Progenitor cell of endocrine pancreas (in vitro differentiated cells): ENCODE results near the gene TLL1. TPM values are rescaled to one million over a fixed set of nuclear protein-coding genes. Genes with fewer than 3 reads are reported as not detected.

Source experiments
- DNase-seq: peaks from one replicate; pipeline ENCODE4 v3.0.0; 2021; ENCODE audit warnings: low spot score; ENCODE audit not compliant: unreplicated experiment
- H3K27ac Mint-ChIP-seq: 2 replicates; pipeline ENCODE4 v1.8.0; 2021; ENCODE audit warnings: mild to moderate bottlenecking, moderate library complexity, mixed read lengths
- H3K27me3 Mint-ChIP-seq: 2 replicates; pipeline ENCODE4 v1.8.0; 2021; ENCODE audit warnings: mixed read lengths
- H3K36me3 Mint-ChIP-seq: 2 replicates; pipeline ENCODE4 v1.8.0; 2022; ENCODE audit warnings: mixed read lengths; ENCODE audit not compliant: insufficient read depth
- H3K4me1 Mint-ChIP-seq: 2 replicates; pipeline ENCODE4 v1.8.0; 2021; ENCODE audit warnings: low read depth, mixed read lengths
- H3K4me3 Mint-ChIP-seq: 2 replicates; pipeline ENCODE4 v1.8.0; 2021; ENCODE audit warnings: low read depth, mild to moderate bottlenecking, moderate library complexity, mixed read lengths
- H3K9me3 Mint-ChIP-seq: 2 replicates; pipeline ENCODE4 v1.8.0; 2021; ENCODE audit warnings: low read depth, mixed read lengths
- long read RNA-seq: library from polyadenylated mRNA; unstranded; transcript quantifications from one replicate; pipeline ENCODE4 v2.0.0, GENCODE V29; 2020
- total RNA-seq: library from RNA; stranded (reverse); gene quantifications from 2 replicates; pipeline ENCODE4 v1.2.1, GENCODE V29; 2021
- TF ChIP-seq, protein P1 (sequence below): fragments of 200-600 bp; sonication (generic); IDR thresholded peaks from one replicate; pipeline ENCODE4 v1.5.0; 2021; ENCODE audit warnings: antibody characterized with exemption, mild to moderate bottlenecking; ENCODE audit not compliant: unreplicated experiment

The TLL1 gene
- total RNA-seq = 0.16 TPM in 1 of 2 replicates, not detected in the other
- long read RNA-seq = 0 reads

DNA sequence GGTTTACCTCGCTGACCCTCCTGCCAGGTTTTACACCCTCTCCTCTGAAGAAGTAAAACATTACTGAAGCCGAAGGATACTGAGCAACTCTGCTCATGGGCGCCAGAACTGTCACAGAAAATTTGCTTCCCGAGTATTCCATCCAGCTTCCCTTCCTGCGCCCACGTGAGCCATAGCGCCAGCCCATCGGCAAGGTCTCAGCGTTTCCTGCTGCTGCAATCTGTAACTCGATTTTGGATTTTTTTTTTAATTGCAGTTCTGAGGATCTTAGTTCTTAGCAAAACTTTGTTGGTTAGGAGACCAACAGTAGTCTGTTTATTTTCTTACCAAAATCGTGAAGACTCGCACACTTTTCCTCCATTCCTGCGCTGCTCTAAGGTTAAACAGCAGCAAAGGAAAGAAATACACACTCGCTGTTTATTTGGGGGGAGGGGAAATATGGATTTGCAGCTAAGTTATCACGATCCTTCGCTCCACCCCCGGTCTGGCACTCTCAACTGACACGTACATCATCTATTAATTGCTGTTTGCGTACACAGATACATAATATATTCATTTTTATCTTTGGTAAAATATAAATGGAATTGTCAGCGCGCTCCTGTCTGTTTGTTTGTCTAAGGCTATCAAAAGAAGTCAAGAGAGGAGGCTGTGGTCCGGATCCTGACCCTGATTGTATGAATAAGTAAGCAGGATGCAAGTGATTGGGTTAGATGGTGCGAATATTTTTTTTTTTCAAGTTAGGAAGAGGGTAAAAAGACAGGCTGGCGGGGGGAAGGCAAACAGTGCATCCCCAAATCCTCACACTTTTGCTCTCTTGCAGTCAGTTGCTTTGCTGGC lies at the start of gene TLL1:
Gene TLL1, plus strand, starts transcription at position 777 of the 837 bp plus-strand sequence. CDS start 668 bp downstream, outside the sequence.
- Mint-ChIP-seq H3K4me1 (peaks cover 16% of the 10 kb centered on the region), H3K36me3 (no peaks in the 10 kb centered on the region), H3K9me3 (no peaks in the 10 kb centered on the region), H3K27me3 (peaks cover 73% of the 10 kb centered on the region), H3K27ac (no peak within 1 kb of the TSS), H3K4me3 (peak within 1 kb of the TSS; percentile 70)
- TF ChIP-seq, protein P1, sequence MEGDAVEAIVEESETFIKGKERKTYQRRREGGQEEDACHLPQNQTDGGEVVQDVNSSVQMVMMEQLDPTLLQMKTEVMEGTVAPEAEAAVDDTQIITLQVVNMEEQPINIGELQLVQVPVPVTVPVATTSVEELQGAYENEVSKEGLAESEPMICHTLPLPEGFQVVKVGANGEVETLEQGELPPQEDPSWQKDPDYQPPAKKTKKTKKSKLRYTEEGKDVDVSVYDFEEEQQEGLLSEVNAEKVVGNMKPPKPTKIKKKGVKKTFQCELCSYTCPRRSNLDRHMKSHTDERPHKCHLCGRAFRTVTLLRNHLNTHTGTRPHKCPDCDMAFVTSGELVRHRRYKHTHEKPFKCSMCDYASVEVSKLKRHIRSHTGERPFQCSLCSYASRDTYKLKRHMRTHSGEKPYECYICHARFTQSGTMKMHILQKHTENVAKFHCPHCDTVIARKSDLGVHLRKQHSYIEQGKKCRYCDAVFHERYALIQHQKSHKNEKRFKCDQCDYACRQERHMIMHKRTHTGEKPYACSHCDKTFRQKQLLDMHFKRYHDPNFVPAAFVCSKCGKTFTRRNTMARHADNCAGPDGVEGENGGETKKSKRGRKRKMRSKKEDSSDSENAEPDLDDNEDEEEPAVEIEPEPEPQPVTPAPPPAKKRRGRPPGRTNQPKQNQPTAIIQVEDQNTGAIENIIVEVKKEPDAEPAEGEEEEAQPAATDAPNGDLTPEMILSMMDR = no peak
- no peak for DNase-seq

DNA sequence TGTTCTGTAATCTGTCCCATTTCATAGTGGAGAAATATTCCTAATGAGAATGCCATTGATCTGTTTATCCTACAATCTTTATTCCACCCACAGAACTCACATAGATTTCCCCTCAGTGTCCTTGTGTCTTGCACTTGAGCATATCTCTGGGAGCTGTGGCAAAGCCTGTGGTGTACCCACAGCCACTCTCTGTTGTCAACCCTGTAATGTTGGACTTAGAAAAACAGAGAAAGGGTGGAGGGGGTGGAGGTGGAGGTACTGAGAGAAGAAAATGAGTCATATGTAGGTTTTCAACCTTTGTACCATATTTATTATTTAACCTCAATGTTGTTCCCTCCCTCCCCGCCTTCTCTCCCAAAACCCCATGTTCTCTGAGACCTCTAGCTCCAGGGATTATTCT lies 46.9 kb upstream of the TLL1 start:
- no peak for DNase-seq
- Mint-ChIP-seq H3K27me3 (no peaks in the 10 kb centered on the region), H3K27ac (no peak overlapping the region), H3K9me3 (peaks cover 17% of the 10 kb centered on the region), H3K4me1 (no peaks in the 10 kb centered on the region), H3K36me3 (no peaks in the 10 kb centered on the region), H3K4me3 (no peak overlapping the region)
- TF ChIP-seq, protein P1 = no peak

DNA sequence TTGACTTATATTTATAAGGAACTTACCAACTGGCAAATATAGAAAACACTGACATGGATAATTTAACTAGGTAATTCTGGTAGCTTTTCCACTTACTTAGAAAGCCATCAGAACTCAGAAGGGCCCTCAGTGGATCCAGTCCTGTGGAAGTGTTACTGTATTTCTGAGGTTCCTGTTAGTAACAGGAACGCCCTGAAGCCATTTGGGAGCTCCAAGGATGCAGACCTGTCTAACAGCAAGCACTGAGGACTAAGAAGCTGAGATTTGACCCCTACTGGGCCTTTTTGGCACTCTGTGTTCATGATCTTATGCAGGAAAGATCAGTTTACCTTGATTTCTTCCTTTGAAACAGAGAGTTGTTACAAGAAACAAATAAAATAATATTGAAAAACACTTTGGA lies 46.0 kb upstream of the TLL1 start:
- Mint-ChIP-seq H3K9me3 (peaks cover 10% of the 10 kb centered on the region), H3K4me3 (no peak overlapping the region), H3K27me3 (no peaks in the 10 kb centered on the region), H3K36me3 (no peaks in the 10 kb centered on the region), H3K4me1 (no peaks in the 10 kb centered on the region), H3K27ac (no peak overlapping the region)
- TF ChIP-seq, protein P1 = no peak
- DNase-seq = no peak

DNA sequence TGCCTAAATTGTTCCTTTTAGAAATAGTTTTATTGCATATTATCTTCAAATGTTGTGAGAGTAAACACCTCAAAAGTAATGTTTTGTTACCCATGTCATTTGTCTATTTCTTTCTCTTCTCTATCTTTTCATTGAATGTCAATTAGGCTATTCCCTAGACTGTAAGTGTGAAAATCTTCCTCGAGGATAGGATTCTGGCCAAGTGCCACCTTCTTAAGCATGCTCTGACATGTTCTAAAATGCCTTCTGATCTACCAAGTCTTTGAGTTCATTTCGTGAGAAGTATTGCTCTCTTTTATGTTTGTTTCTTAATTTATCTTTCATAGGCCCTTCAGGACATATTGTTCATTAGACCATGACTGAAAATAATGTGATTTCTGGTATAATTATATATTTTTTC lies 44.1 kb upstream of the TLL1 start:
- Mint-ChIP-seq H3K4me3 (no peak overlapping the region), H3K9me3 (peaks cover 4% of the 10 kb centered on the region), H3K36me3 (no peaks in the 10 kb centered on the region), H3K4me1 (no peaks in the 10 kb centered on the region), H3K27me3 (no peaks in the 10 kb centered on the region), H3K27ac (no peak overlapping the region)
- no peak for DNase-seq
- TF ChIP-seq, protein P1 = no peak

- no peaks in the 10 kb centered on the region for H3K27me3 Mint-ChIP-seq
- H3K4me1 Mint-ChIP-seq = no peaks in the 10 kb centered on the region
- H3K27ac Mint-ChIP-seq = no peak overlapping the region
- H3K4me3 Mint-ChIP-seq = no peak overlapping the region
- H3K9me3 Mint-ChIP-seq = no peaks in the 10 kb centered on the region
- H3K36me3 Mint-ChIP-seq = no peaks in the 10 kb centered on the region
- TF ChIP-seq, protein P1 = no peak
- no peak for DNase-seq
Observed at GRCh38 chr4:165834116-165834515, 38.9 kb upstream of the TLL1 start.
